Endometrial microvascular endothelial cells (primary cell): ENCODE measurements around the gene RBP5. TPM values are rescaled to one million over a fixed set of nuclear protein-coding genes. Genes with fewer than 3 reads are reported as not detected.

ENCODE experiments used
- in situ Hi-C: cut with HindIII; loops from 2 replicates; pipeline ENCODE4 v1.10.0; 2017; ENCODE audit warnings: low sequenced_read_pairs, low pct_unique_long_range_greater_than_20kb; ENCODE audit errors: inconsistent ontology term
- total RNA-seq: library from RNA; depleted of rRNA; stranded (reverse); fragments of >200 nt; gene quantifications from one replicate; pipeline ENCODE4 v1.2.3, GENCODE V29; 2015; ENCODE audit errors: inconsistent ontology term

RBP5 gene
- total RNA-seq, 1 donor from 2014 or later, result 3.7 TPM

- in situ Hi-C loops, result loop anchor here (25.0 kb wide), 1 partner anchor 97 kb away; the partner anchor contains the start of gene LPCAT3
Measured at GRCh38 chr12:7108796-7109571, 19.7 kb downstream of the RBP5 start, which contains the start of gene C1RL. C1RL (minus strand) TSS chr12:7109214; CDS start chr12:7109180, 34 bp downstream.

GRCh38 chr12:7108003-7108795, 20.5 kb downstream of the RBP5 start:
- in situ Hi-C loops, result loop anchor here (25.0 kb wide), 1 partner anchor 96 kb away; the partner anchor contains the start of gene LPCAT3

DNA sequence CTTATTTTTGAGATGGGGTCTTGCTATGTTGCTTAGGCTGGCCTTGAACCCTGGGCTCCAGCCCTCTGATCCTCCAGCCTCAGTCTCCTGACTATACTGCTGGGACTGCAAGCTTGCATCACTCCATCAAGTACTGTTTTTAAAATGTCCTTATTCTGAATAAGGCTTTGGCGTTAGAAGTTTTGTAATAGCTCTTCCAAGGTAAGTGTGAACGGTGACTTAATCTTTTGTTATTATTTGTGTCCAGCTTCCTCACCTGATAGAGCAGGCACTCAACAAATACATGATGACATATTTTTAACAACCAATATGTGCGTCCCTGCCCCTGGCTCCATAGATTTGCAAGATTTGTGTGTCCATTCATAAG, 21.1 kb downstream of the RBP5 start:
- in situ Hi-C loops, result loop anchor here (25.0 kb wide), 1 partner anchor 95 kb away; the partner anchor contains the start of gene LPCAT3

GRCh38 chr12:7107181-7107580, 21.5 kb downstream of the RBP5 start:
- in situ Hi-C loops, result loop anchor here (25.0 kb wide), 1 partner anchor 95 kb away; the partner anchor contains the start of gene LPCAT3

GRCh38 chr12:7106082-7106481, 22.6 kb downstream of the RBP5 start:
- in situ Hi-C loops, result loop anchor here (25.0 kb wide), 1 partner anchor 94 kb away; the partner anchor contains the start of gene LPCAT3

DNA sequence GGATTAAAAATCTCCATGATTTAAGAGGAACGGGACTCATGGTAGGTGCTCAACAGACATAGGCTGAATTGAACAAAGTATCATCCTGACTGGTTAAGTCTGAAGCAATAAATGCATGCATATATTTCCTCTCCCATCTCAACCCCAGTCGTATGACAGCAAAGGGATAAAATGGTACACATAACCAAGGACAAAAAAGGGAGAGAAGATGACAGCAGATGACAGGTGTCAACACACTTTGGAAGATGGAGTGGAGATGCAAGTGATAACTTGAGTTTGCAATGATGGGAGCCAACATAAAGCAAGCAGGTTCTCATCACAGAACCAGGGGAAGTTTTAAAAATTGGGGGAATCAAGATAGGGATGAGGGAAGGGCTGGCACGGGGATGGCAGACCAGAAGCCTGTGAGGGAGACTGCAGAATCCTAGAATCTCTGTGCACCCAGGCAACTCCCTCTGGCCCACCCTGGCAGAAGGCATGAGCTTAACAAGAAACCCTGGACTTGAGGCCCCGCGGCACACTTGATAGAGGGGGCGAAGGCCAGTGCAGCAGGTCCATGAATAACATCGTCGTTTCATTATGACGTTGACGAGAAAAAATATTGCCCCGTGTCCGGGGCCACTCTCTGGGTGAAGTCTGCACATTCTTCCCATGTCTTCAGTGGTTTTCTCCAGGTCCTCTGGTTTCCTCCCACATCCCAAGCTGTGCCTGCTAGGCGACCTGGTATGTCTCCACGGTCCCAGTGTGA, 24.7 kb downstream of the RBP5 start:
- in situ Hi-C loops, result loop anchor here (25.0 kb wide), 1 partner anchor 92 kb away; the partner anchor contains the start of gene LPCAT3

GRCh38 chr12:7102582-7102981, 26.1 kb downstream of the RBP5 start:
- in situ Hi-C loops, result loop anchor here (25.0 kb wide), 1 partner anchor 90 kb away; the partner anchor contains the start of gene LPCAT3

DNA sequence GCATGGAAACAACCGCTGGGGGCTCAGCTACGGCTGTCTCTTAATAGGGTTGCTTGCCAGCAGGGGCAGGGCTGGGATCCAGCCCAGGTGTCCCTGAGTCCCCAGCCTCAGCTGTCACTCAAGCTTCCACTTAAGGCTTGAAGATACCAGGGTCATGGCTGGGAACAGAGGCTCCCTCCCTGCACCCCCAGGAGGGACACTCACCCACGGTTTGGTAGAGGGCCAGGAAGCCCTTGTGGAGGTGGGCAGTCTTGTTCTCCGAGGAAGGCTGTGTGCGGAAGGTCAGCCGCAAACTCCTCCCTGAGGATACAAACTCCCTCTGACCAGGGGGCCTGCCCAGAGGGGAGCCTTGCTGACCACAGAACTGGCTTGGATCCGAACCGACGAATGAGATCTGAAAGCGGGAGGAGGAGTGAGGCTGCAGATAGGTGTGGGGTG, 27.0 kb downstream of the RBP5 start:
- in situ Hi-C loops, result loop anchor here (25.0 kb wide), 1 partner anchor 89 kb away; the partner anchor contains the start of gene LPCAT3

- in situ Hi-C loops, result loop anchor here (25.0 kb wide), 1 partner anchor 89 kb away; the partner anchor contains the start of gene LPCAT3
Measured at GRCh38 chr12:7101047-7101693, 27.5 kb downstream of the RBP5 start.

- in situ Hi-C loops, result loop anchor here (25.0 kb wide), 1 partner anchor 88 kb away; the partner anchor contains the start of gene LPCAT3
Measured at GRCh38 chr12:7100239-7100638, 28.4 kb downstream of the RBP5 start.

GRCh38 chr12:7099290-7099996, 29.2 kb downstream of the RBP5 start:
- in situ Hi-C loops, result no loop called here

DNA sequence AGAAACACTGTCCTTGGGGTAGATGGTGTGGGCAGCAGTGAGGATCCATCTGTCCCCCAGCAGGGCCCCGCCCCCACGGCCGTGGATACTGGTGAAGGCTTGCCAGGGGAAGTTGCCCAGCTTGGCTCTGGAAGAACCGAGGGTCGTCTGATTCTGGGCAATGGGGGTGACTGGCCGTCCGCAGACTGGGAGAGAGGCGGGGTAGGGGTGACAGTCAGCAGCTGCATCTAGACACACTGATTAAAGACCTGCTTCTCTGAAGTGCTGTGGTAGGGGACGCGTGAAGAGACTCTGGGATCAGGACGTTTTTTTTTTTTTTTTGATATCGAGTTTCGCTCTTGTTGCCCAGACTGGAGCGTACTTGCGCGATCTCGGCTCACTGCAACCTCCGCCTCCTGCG, 31.7 kb downstream of the RBP5 start:
- in situ Hi-C loops, result no loop called here

DNA sequence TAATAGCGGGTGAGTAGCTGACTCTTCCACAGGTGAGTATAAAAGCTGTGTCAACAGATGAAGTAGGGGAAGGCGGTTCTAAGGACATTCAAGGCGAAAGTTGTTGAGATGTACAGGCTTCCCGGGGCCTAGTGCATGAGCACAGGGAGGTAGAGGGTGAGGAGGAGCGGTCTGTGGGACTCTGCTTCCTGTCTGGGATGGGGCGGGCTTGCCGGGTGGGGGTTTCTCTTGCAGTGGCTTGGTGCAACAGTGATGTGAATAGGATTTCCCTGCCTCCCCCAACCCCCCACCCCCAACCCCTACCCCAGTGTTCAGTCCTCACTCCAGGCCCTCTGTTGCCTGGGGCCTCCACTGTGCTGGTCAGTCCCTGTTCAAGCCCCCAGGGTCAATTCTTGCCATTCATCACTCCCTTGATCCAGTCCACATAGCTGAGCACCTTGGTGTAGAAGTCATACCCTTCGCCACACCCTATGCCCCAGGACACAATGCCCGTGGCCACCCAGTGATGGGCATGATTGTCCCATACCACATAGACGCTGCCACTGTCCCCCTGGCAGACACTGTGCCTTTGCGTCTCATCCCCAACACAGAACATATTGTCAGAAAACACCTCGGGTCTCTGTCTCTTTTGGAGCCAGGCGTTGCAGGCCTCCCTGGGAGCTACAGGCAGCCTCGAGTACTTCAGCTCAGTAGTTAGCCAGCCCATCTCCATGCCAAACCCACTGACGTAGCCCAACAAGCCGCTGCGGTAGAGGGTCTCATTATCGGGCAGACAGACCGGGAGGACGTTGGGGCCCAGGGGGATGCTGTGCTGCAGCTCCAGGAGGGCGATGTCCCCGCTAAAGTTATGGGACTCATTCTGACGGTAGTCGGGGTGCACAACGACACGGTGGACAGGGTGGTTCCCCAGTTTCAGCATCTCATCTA, 32.4 kb downstream of the RBP5 start:
- in situ Hi-C loops, result no loop called here

GRCh38 chr12:7093892-7094291, 34.8 kb downstream of the RBP5 start:
- in situ Hi-C loops, result no loop called here

- in situ Hi-C loops, result no loop called here
Measured at GRCh38 chr12:7093486-7093885, 35.2 kb downstream of the RBP5 start.

DNA sequence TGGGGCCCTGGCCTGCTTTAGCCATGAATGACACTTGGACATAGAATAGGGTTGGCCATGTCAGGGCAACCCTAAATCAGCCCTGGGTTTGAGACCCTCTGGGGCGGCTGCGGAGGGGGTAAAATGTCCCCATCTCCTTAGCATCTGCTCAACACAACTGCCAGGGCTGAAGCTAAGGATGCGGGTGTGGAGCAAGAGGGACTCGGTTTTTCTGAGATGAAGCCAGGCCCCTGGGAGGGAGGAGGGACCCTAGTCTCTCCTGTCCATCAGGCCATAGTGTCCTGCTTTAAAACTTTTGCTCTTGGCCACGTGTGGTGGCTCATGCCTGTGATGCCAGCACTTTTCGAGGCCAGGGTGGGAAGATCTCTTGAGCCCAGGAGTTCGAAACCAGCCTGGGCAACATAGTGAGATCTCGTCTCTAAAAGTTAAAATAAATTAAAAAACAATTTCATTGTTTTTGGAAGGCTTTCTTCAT, 35.7 kb downstream of the RBP5 start:
- in situ Hi-C loops, result no loop called here
